ENCODE results near the gene PRKAB2.
"Not testable (repeated sequence)": the region's sequence is repeated elsewhere in the genome, so short reads cannot be mapped to it uniquely, and the experiment has no call there.

Gene PRKAB2

GRCh38 chr1:147142886-147143285 is 29.4 kb downstream of the PRKAB2 start:
- Histone ChIP-seq H3K9me2 (replicated peaks; ENCODE audit: low read depth, low read length) (no peaks in the 10 kb centered on the region), H3K27me3 (ENCODE audit: insufficient read depth, low read length, poor library complexity, severe bottlenecking) (no peaks in the 10 kb centered on the region), H3K4me3 (ENCODE audit: low read length, poor library complexity, severe bottlenecking) (no peak overlapping the region), H3K4me2 (ENCODE audit: low read depth, low read length, poor library complexity, severe bottlenecking) (no peak overlapping the region), H3F3A (ENCODE audit: low read depth) (no peaks in the 10 kb centered on the region), H3K9ac (ENCODE audit: low read depth, low read length, poor library complexity, severe bottlenecking) (no peak overlapping the region), H3K79me2 (ENCODE audit: insufficient read depth, low read length) (no peaks in the 10 kb centered on the region), H3K4me1 (ENCODE audit: insufficient read depth, low read length, poor library complexity, severe bottlenecking) (no peaks in the 10 kb centered on the region), H3K9me3 (ENCODE audit: insufficient read depth, low read depth, low read length) (no peaks in the 10 kb centered on the region), H4K20me1 (ENCODE audit: insufficient read depth, low read length, poor library complexity, severe bottlenecking) (no peaks in the 10 kb centered on the region), H2AFZ (ENCODE audit: low read length) (no peak overlapping the region), H3K36me3 (ENCODE audit: insufficient read depth, low read length) (no peaks in the 10 kb centered on the region)
- no peak for TF ChIP-seq EZH2phosphoT487 (IDR thresholded peaks at IDR 0.05; ENCODE audit: borderline replicate concordance)
- TF ChIP-seq, protein P1, sequence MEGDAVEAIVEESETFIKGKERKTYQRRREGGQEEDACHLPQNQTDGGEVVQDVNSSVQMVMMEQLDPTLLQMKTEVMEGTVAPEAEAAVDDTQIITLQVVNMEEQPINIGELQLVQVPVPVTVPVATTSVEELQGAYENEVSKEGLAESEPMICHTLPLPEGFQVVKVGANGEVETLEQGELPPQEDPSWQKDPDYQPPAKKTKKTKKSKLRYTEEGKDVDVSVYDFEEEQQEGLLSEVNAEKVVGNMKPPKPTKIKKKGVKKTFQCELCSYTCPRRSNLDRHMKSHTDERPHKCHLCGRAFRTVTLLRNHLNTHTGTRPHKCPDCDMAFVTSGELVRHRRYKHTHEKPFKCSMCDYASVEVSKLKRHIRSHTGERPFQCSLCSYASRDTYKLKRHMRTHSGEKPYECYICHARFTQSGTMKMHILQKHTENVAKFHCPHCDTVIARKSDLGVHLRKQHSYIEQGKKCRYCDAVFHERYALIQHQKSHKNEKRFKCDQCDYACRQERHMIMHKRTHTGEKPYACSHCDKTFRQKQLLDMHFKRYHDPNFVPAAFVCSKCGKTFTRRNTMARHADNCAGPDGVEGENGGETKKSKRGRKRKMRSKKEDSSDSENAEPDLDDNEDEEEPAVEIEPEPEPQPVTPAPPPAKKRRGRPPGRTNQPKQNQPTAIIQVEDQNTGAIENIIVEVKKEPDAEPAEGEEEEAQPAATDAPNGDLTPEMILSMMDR (conservative IDR thresholded peaks at IDR 0.05; ENCODE audit: low read length), result no peak

- H3K9ac ChIP-seq (ENCODE audit: low read depth, low read length, poor library complexity, severe bottlenecking); H3K79me2 ChIP-seq (ENCODE audit: insufficient read depth, low read length); H3K4me2 ChIP-seq (ENCODE audit: low read depth, low read length, poor library complexity, severe bottlenecking); H3K4me1 ChIP-seq (ENCODE audit: insufficient read depth, low read length, poor library complexity, severe bottlenecking); H3F3A ChIP-seq (ENCODE audit: low read depth); H3K4me3 ChIP-seq (ENCODE audit: low read length, poor library complexity, severe bottlenecking); H3K9me2 ChIP-seq (replicated peaks; ENCODE audit: low read depth, low read length); H3K9me3 ChIP-seq (ENCODE audit: insufficient read depth, low read depth, low read length); H2AFZ ChIP-seq (ENCODE audit: low read length); H3K36me3 ChIP-seq (ENCODE audit: insufficient read depth, low read length); H3K27me3 ChIP-seq (ENCODE audit: insufficient read depth, low read length, poor library complexity, severe bottlenecking); H4K20me1 ChIP-seq (ENCODE audit: insufficient read depth, low read length, poor library complexity, severe bottlenecking): not testable (repeated sequence)
Observed at GRCh38 chr1:147130721-147131120, 41.5 kb downstream of the PRKAB2 start.

DNA sequence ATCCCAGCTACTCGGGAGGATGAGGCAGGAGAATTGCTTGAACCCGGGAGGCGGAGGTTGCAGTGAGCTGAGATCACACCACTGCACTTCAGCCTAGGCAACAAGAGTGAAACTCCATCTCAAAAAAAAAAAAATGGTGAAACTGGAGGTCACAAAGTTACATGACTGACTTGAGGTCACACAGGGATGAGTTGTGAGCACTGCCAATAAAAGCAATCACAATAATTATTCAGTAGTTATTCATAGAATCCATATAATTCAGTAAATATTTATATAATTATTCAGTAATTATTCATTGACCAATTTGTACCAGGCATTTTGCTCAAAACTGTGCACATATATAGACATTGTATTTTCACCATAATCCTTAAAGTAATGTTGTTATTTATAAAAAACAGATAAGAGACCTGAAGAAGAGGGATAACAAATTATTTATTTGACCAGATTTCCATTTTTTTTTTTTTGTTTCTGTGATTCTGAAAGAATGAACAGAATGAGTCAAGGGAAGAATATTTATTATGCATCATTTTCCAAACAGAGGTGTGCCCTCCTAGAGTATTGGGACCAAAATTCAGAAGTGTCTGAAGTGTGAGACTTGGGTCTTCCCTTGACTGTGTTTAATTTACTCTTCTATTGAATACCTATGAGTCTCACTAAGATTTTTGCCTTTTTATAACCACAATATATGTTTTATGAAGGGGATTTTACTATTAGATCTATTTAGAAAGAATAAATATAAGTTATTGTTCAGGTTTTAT is 43.0 kb downstream of the PRKAB2 start:
- H3K9ac ChIP-seq (ENCODE audit: low read depth, low read length, poor library complexity, severe bottlenecking), result no peak overlapping the region
- H3K4me3 ChIP-seq (ENCODE audit: low read length, poor library complexity, severe bottlenecking), result no peak overlapping the region
- no peaks in the 10 kb centered on the region for H3K79me2 ChIP-seq (ENCODE audit: insufficient read depth, low read length)
- no peak overlapping the region for H3K4me2 ChIP-seq (ENCODE audit: low read depth, low read length, poor library complexity, severe bottlenecking)
- H3K4me1 ChIP-seq (ENCODE audit: insufficient read depth, low read length, poor library complexity, severe bottlenecking), result no peaks in the 10 kb centered on the region
- H3K9me3 ChIP-seq (ENCODE audit: insufficient read depth, low read depth, low read length), result no peaks in the 10 kb centered on the region
- H3F3A ChIP-seq (ENCODE audit: low read depth), result no peaks in the 10 kb centered on the region
- no peaks in the 10 kb centered on the region for H4K20me1 ChIP-seq (ENCODE audit: insufficient read depth, low read length, poor library complexity, severe bottlenecking)
- no peak for TF ChIP-seq EZH2phosphoT487 (IDR thresholded peaks at IDR 0.05; ENCODE audit: borderline replicate concordance)
- TF ChIP-seq, protein P1 (conservative IDR thresholded peaks at IDR 0.05; ENCODE audit: low read length), result no peak
- no peak overlapping the region for H2AFZ ChIP-seq (ENCODE audit: low read length)
- no peaks in the 10 kb centered on the region for H3K9me2 ChIP-seq (replicated peaks; ENCODE audit: low read depth, low read length)
- H3K27me3 ChIP-seq (ENCODE audit: insufficient read depth, low read length, poor library complexity, severe bottlenecking), result peaks cover 5% of the 10 kb centered on the region
- H3K36me3 ChIP-seq (ENCODE audit: insufficient read depth, low read length), result no peaks in the 10 kb centered on the region

DNA sequence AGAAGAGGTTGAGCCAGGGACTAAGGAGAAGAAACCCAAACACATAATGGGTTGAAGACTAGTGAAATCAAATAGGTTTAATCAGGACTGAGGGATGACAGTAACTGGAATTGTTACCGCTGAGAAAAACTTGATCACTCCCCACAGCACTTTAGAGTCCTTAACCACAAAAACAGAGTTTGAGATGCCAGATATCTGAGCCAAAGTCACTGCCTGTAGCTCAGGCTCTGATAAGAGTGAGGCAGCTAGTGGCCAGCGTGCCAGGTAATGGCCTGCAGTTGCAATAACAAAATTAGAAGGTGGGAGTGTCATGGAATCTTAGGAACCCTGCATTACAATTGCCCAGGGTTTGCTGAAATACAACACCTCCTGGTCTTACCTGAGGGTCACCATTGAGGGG is 48.0 kb downstream of the PRKAB2 start:
- peaks cover 5% of the 10 kb centered on the region for H3K27me3 ChIP-seq (ENCODE audit: insufficient read depth, low read length, poor library complexity, severe bottlenecking)
- H4K20me1 ChIP-seq (ENCODE audit: insufficient read depth, low read length, poor library complexity, severe bottlenecking), result no peaks in the 10 kb centered on the region
- no peaks in the 10 kb centered on the region for H3F3A ChIP-seq (ENCODE audit: low read depth)
- H3K9me2 ChIP-seq (replicated peaks; ENCODE audit: low read depth, low read length), result no peaks in the 10 kb centered on the region
- no peaks in the 10 kb centered on the region for H3K79me2 ChIP-seq (ENCODE audit: insufficient read depth, low read length)
- no peak overlapping the region for H3K4me2 ChIP-seq (ENCODE audit: low read depth, low read length, poor library complexity, severe bottlenecking)
- no peak overlapping the region for H3K4me3 ChIP-seq (ENCODE audit: low read length, poor library complexity, severe bottlenecking)
- H3K36me3 ChIP-seq (ENCODE audit: insufficient read depth, low read length), result no peaks in the 10 kb centered on the region
- no peak overlapping the region for H2AFZ ChIP-seq (ENCODE audit: low read length)
- no peaks in the 10 kb centered on the region for H3K4me1 ChIP-seq (ENCODE audit: insufficient read depth, low read length, poor library complexity, severe bottlenecking)
- no peak overlapping the region for H3K9ac ChIP-seq (ENCODE audit: low read depth, low read length, poor library complexity, severe bottlenecking)
- H3K9me3 ChIP-seq (ENCODE audit: insufficient read depth, low read depth, low read length), result no peaks in the 10 kb centered on the region
- TF ChIP-seq EZH2phosphoT487 (IDR thresholded peaks at IDR 0.05; ENCODE audit: borderline replicate concordance), result no peak
- TF ChIP-seq, protein P1 (conservative IDR thresholded peaks at IDR 0.05; ENCODE audit: low read length), result no peak
